K562 (cell line): ENCODE measurements around the gene SAP25. TPM values are rescaled to one million over a fixed set of nuclear protein-coding genes. Genes with fewer than 3 reads are reported as not detected.

Source experiments
- GABPA ChIP-seq: fragments of 200-800 bp; sonication (Bioruptor generic); conservative IDR thresholded peaks from 2 replicates; pipeline ENCODE4 v1.6.1; 2016; ENCODE audit warnings: low read depth, missing genetic modification characterization, missing compliant biosample characterization
- HDAC1 ChIP-seq, 2 experiments: fragments of 450-650 bp; IDR thresholded peaks; 2 replicates each; pipeline ENCODE4 v1.6.1; 2016 to 2017; ENCODE audit warnings: inconsistent platforms in 1 of 2, mild to moderate bottlenecking in 1 of 2, moderate library complexity in 1 of 2
- HDAC2 ChIP-seq: fragments of 450-650 bp; IDR thresholded peaks from 2 replicates; pipeline ENCODE4 v1.6.1; 2016; ENCODE audit warnings: mild to moderate bottlenecking
- HINFP ChIP-seq: fragments of 450-650 bp; conservative IDR thresholded peaks from 2 replicates; pipeline ENCODE4 v1.6.1; 2016; ENCODE audit warnings: missing genetic modification characterization, low read depth, mild to moderate bottlenecking, control low read depth, missing compliant biosample characterization
- IFI16 ChIP-seq: fragments of 250-450 bp; sonication (Bioruptor Pico); IDR thresholded peaks from 2 replicates; pipeline ENCODE4 v2.1.2; 2022; ENCODE audit warnings: mild to moderate bottlenecking, inconsistent platforms
- MAZ ChIP-seq, 2 experiments: fragments of 450-650 bp in 1 of 2; sonication (generic) in 1 of 2; formaldehyde crosslinking; IDR thresholded peaks in 1 of 2; conservative IDR thresholded peaks in 1 of 2; 2 replicates each; pipeline versions ENCODE4 v1.4.0 to v1.5.0; 2020; ENCODE audit warnings: mild to moderate bottlenecking in 1 of 2, missing genetic modification reagents in 1 of 2
- polyA plus RNA-seq, 8 experiments: library from polyadenylated mRNA; depleted of rRNA in 4 of 8; stranded (reverse) in 5 of 8; unstranded in 3 of 8; fragments of >200 nt; fragmentation: Nextera tagmentation in 2 of 8; fragmentation: Illumina TruSeq in 1 of 8; extraction: Ambion mirVana in 2 of 8; extraction: Trizol in 1 of 8; gene quantifications; 2 replicates each; pipeline versions ENCODE4 v1.2.1 to v1.2.3, GENCODE V29; 2011 to 2014; ENCODE audit warnings: inconsistent platforms in 1 of 8, missing spikeins in 1 of 8
- total RNA-seq, 7 experiments: library from RNA; depleted of rRNA in 6 of 7; stranded (reverse); fragments of >200 nt in 6 of 7; fragmentation: Illumina TruSeq in 2 of 7; extraction: Trizol in 2 of 7; gene quantifications; 2 replicates each; pipeline versions ENCODE4 v1.2.1 to v1.2.3, GENCODE V29; 2011 to 2021; ENCODE audit warnings: low replicate concordance in 1 of 7
- TF ChIP-seq, protein P1 (sequence below), 2 experiments: fragments of 450-650 bp; formaldehyde crosslinking in 1 of 2; IDR thresholded peaks; 2 replicates each; pipeline versions ENCODE4 v1.4.0 to v1.6.1; 2014 to 2020; ENCODE audit warnings: mild to moderate bottlenecking in 2 of 2, borderline replicate concordance in 1 of 2, low read depth in 1 of 2
- TF ChIP-seq, protein P2 (sequence below): sonication (generic); formaldehyde crosslinking; IDR thresholded peaks from 2 replicates; pipeline ENCODE4 v1.9.0; 2022; ENCODE audit warnings: mild to moderate bottlenecking, missing genetic modification reagents
- TF ChIP-seq, protein P3 (sequence below), 2 experiments: fragments of 450-650 bp; IDR thresholded peaks; 2 replicates each; pipeline ENCODE4 v1.6.1; 2016
- TF ChIP-seq, protein P4 (sequence below): fragments of 150-350 bp; IDR thresholded peaks from 2 replicates; pipeline ENCODE4 v1.6.1; 2014; ENCODE audit warnings: low read depth, mild to moderate bottlenecking, low read length, borderline replicate concordance

SAP25 gene
- total and polyA plus RNA-seq, 9 of the 15 experiments (the other 6 are each of a cell fraction or from before 2014, with no cell fraction given) = 0.13 to 5.3 (median 0.78) TPM; not detected in 1

- TF ChIP-seq, protein P1, sequence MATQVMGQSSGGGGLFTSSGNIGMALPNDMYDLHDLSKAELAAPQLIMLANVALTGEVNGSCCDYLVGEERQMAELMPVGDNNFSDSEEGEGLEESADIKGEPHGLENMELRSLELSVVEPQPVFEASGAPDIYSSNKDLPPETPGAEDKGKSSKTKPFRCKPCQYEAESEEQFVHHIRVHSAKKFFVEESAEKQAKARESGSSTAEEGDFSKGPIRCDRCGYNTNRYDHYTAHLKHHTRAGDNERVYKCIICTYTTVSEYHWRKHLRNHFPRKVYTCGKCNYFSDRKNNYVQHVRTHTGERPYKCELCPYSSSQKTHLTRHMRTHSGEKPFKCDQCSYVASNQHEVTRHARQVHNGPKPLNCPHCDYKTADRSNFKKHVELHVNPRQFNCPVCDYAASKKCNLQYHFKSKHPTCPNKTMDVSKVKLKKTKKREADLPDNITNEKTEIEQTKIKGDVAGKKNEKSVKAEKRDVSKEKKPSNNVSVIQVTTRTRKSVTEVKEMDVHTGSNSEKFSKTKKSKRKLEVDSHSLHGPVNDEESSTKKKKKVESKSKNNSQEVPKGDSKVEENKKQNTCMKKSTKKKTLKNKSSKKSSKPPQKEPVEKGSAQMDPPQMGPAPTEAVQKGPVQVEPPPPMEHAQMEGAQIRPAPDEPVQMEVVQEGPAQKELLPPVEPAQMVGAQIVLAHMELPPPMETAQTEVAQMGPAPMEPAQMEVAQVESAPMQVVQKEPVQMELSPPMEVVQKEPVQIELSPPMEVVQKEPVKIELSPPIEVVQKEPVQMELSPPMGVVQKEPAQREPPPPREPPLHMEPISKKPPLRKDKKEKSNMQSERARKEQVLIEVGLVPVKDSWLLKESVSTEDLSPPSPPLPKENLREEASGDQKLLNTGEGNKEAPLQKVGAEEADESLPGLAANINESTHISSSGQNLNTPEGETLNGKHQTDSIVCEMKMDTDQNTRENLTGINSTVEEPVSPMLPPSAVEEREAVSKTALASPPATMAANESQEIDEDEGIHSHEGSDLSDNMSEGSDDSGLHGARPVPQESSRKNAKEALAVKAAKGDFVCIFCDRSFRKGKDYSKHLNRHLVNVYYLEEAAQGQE (IDR thresholded peaks at IDR 0.05; ENCODE audit: borderline replicate concordance) = peak; percentile 61
- TF ChIP-seq, protein P1 (CRISPR knock-in tag; IDR thresholded peaks at IDR 0.05; ENCODE audit: low read depth) = no peak
- TF ChIP-seq GABPA (tag) (0 out of 2 replicates have a peak, but pooled peaks have one; percentile 19), MAZ (CRISPR knock-in tag; conservative IDR thresholded peaks at IDR 0.05 in 1 of 2, IDR thresholded peaks at IDR 0.05 in 1 of 2) (peak in 1 of 2 experiments; percentile 19; a peak in 1 of 4 replicates), HINFP (0 out of 2 replicates have a peak, but pooled peaks have one; percentile 26), IFI16 (CRISPR knock-in tag) (no peak), HDAC1 (IDR thresholded peaks at IDR 0.05) (0 out of 4 replicates have a peak, but pooled peaks of 1 of the 2 experiments have one; percentile 58), HDAC2 (0 out of 2 replicates have a peak, but pooled peaks have one; percentile 21)
- TF ChIP-seq, protein P2, sequence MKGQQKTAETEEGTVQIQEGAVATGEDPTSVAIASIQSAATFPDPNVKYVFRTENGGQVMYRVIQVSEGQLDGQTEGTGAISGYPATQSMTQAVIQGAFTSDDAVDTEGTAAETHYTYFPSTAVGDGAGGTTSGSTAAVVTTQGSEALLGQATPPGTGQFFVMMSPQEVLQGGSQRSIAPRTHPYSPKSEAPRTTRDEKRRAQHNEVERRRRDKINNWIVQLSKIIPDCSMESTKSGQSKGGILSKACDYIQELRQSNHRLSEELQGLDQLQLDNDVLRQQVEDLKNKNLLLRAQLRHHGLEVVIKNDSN = peak; percentile 88
- TF ChIP-seq, protein P3, sequence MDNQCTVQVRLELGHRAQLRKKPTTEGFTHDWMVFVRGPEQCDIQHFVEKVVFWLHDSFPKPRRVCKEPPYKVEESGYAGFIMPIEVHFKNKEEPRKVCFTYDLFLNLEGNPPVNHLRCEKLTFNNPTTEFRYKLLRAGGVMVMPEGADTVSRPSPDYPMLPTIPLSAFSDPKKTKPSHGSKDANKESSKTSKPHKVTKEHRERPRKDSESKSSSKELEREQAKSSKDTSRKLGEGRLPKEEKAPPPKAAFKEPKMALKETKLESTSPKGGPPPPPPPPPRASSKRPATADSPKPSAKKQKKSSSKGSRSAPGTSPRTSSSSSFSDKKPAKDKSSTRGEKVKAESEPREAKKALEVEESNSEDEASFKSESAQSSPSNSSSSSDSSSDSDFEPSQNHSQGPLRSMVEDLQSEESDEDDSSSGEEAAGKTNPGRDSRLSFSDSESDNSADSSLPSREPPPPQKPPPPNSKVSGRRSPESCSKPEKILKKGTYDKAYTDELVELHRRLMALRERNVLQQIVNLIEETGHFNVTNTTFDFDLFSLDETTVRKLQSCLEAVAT (IDR thresholded peaks at IDR 0.05) = no peak
- TF ChIP-seq, protein P4, sequence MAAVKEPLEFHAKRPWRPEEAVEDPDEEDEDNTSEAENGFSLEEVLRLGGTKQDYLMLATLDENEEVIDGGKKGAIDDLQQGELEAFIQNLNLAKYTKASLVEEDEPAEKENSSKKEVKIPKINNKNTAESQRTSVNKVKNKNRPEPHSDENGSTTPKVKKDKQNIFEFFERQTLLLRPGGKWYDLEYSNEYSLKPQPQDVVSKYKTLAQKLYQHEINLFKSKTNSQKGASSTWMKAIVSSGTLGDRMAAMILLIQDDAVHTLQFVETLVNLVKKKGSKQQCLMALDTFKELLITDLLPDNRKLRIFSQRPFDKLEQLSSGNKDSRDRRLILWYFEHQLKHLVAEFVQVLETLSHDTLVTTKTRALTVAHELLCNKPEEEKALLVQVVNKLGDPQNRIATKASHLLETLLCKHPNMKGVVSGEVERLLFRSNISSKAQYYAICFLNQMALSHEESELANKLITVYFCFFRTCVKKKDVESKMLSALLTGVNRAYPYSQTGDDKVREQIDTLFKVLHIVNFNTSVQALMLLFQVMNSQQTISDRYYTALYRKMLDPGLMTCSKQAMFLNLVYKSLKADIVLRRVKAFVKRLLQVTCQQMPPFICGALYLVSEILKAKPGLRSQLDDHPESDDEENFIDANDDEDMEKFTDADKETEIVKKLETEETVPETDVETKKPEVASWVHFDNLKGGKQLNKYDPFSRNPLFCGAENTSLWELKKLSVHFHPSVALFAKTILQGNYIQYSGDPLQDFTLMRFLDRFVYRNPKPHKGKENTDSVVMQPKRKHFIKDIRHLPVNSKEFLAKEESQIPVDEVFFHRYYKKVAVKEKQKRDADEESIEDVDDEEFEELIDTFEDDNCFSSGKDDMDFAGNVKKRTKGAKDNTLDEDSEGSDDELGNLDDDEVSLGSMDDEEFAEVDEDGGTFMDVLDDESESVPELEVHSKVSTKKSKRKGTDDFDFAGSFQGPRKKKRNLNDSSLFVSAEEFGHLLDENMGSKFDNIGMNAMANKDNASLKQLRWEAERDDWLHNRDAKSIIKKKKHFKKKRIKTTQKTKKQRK = no peak
Measured at GRCh38 chr7:100547872-100548271, 25.8 kb downstream of the SAP25 start (continued).
